NCI-H748 (cell line): ENCODE data around the gene KIN.
"Not testable (repeated sequence)": the region's sequence is repeated elsewhere in the genome, so short reads cannot be mapped to it uniquely, and the experiment has no call there.

Experiments used
- DNase-seq: peaks from one replicate; lab custom pipeline; 2025; ENCODE audit not compliant: unreplicated experiment; lab: John Stamatoyannopoulos, UW

The KIN gene

GRCh38 chr10:7738536-7739407, 49.0 kb downstream of the KIN start:
- DNase-seq: peak; percentile 5

- no peak for DNase-seq
Observed at GRCh38 chr10:7734821-7735220, 53.0 kb downstream of the KIN start.

- no peak for DNase-seq
Observed at GRCh38 chr10:7722927-7723529, 64.8 kb downstream of the KIN start.

GRCh38 chr10:7720478-7720877, 67.3 kb downstream of the KIN start:
- DNase-seq: no peak

GRCh38 chr10:7718685-7719084, 69.1 kb downstream of the KIN start:
- DNase-seq: no peak

- DNase-seq: no peak
Observed at GRCh38 chr10:7717767-7718166, 70.0 kb downstream of the KIN start.

- no peak for DNase-seq
Observed at GRCh38 chr10:7715515-7715914, 72.3 kb downstream of the KIN start.

- DNase-seq: not testable (repeated sequence)
Observed at GRCh38 chr10:7711075-7711474, 76.7 kb downstream of the KIN start.

- no peak for DNase-seq
Observed at GRCh38 chr10:7710446-7710845, 77.3 kb downstream of the KIN start.

- DNase-seq: no peak
Observed at GRCh38 chr10:7708832-7709231, 79.0 kb downstream of the KIN start.

- no peak for DNase-seq
Observed at GRCh38 chr10:7707858-7708622, 79.8 kb downstream of the KIN start.

- DNase-seq: no peak
Observed at GRCh38 chr10:7707102-7707501, 80.7 kb downstream of the KIN start.

- DNase-seq: no peak
Observed at GRCh38 chr10:7706534-7707073, 81.2 kb downstream of the KIN start.

- DNase-seq: no peak
Observed at GRCh38 chr10:7705341-7705740, 82.5 kb downstream of the KIN start.

GRCh38 chr10:7704071-7705016, 83.4 kb downstream of the KIN start:
- DNase-seq: no peak

GRCh38 chr10:7703140-7703539, 84.7 kb downstream of the KIN start, which contains the start of gene ITIH2:
ITIH2 (plus strand) TSS chr10:7703316; CDS start chr10:7703435, 119 bp downstream.
- DNase-seq: no peak

- DNase-seq: no peak
Observed at GRCh38 chr10:7702288-7702812, 85.4 kb downstream of the KIN start.

GRCh38 chr10:7701158-7701742, 86.5 kb downstream of the KIN start:
- no peak for DNase-seq
